Vagina (tissue), 2 donors: ENCODE data around the gene TIAM2. TPM values are rescaled to one million over a fixed set of nuclear protein-coding genes. Genes with fewer than 3 reads are reported as not detected.

ENCODE experiments used
- DNase-seq, 2 donors: peaks; one replicate each; pipeline ENCODE4 v3.0.0-alpha.2; 2017; ENCODE audit errors: extremely low spot score in 2 of 2
- H3K27ac ChIP-seq: fragments of 200-600 bp; sonication (generic); one replicate; pipeline ENCODE4 v1.5.1; 2019
- H3K27me3 ChIP-seq: fragments of 200-600 bp; sonication (generic); one replicate; pipeline ENCODE4 v1.5.1; 2019
- H3K36me3 ChIP-seq, 2 donors: fragments of 200-600 bp; sonication (generic); one replicate each; pipeline ENCODE4 v1.5.1; 2017 to 2019
- H3K4me1 ChIP-seq: fragments of 200-600 bp; sonication (generic); one replicate; pipeline ENCODE4 v1.5.1; 2019
- H3K4me3 ChIP-seq, 2 donors: fragments of 200-600 bp; sonication (generic); 1 replicate in 1 of 2; 2 replicates in 1 of 2; pipeline ENCODE4 v1.5.1; 2016 to 2019
- H3K9me3 ChIP-seq: fragments of 200-600 bp; sonication (generic); one replicate; pipeline ENCODE4 v1.5.1; 2019
- CTCF ChIP-seq, 3 experiments: fragments of 450-650 bp in 2 of 3; fragments of 200-600 bp in 1 of 3; sonication (generic) in 1 of 3; IDR thresholded peaks; one replicate each; pipeline ENCODE4 v1.5.1; 2017 to 2019; ENCODE audit warnings: antibody characterized with exemption in 3 of 3, mild to moderate bottlenecking in 2 of 3, moderate library complexity in 2 of 3
- POLR2A ChIP-seq, 2 donors: fragments of 450-650 bp; IDR thresholded peaks; one replicate each; pipeline ENCODE4 v1.6.1; 2017; ENCODE audit warnings: antibody characterized with exemption in 2 of 2, mild to moderate bottlenecking in 2 of 2, moderate library complexity in 2 of 2
- POLR2AphosphoS5 ChIP-seq, 2 donors: sonication (generic); formaldehyde crosslinking; IDR thresholded peaks; one replicate each; pipeline ENCODE4 v1.9.0; 2017; ENCODE audit warnings: antibody characterized with exemption in 2 of 2, mild to moderate bottlenecking in 2 of 2, low read depth in 1 of 2; ENCODE audit not compliant: insufficient read depth in 1 of 2
- intact Hi-C: fragments of 100-400 bp; cut with DNase I; formaldehyde crosslinking; loops from one replicate; pipeline ENCODE4 v1.15.1; 2023
- total RNA-seq: library from RNA; depleted of rRNA; stranded (reverse); fragments of >200 nt; gene quantifications from one replicate; pipeline ENCODE4 v1.2.3, GENCODE V29; 2016

Gene TIAM2
- total RNA-seq, 1 donor from 2014 or later: 11.5 TPM

- Histone ChIP-seq H3K36me3 (no peaks in the 10 kb centered on the region), H3K9me3 (no peaks in the 10 kb centered on the region), H3K4me3 (no peak overlapping the region), H3K27ac (no peak overlapping the region), H3K4me1 (peaks cover 12% of the 10 kb centered on the region), H3K27me3 (no peaks in the 10 kb centered on the region)
- DNase-seq: no peak
- intact Hi-C loops: no loop called here
- TF ChIP-seq CTCF (IDR thresholded peaks at IDR 0.05) (no peak), POLR2AphosphoS5 (IDR thresholded peaks at IDR 0.05; ENCODE audit: insufficient read depth in 1 of 2, low read depth in 1 of 2) (no peak), POLR2A (IDR thresholded peaks at IDR 0.05) (no peak)
Observed at GRCh38 chr6:155196911-155197310, 201.8 kb downstream of the TIAM2 start.

- intact Hi-C loops: no loop called here
- H3K27ac ChIP-seq: no peak overlapping the region
- no peak overlapping the region for H3K4me3 ChIP-seq
- no peak for TF ChIP-seq POLR2AphosphoS5 (IDR thresholded peaks at IDR 0.05; ENCODE audit: insufficient read depth in 1 of 2, low read depth in 1 of 2)
- TF ChIP-seq CTCF (IDR thresholded peaks at IDR 0.05): no peak
- no peak for TF ChIP-seq POLR2A (IDR thresholded peaks at IDR 0.05)
- H3K36me3 ChIP-seq: no peaks in the 10 kb centered on the region
- DNase-seq: no peak
- no peaks in the 10 kb centered on the region for H3K27me3 ChIP-seq
- H3K4me1 ChIP-seq: peaks cover 18% of the 10 kb centered on the region
- H3K9me3 ChIP-seq: no peaks in the 10 kb centered on the region
Observed at GRCh38 chr6:155197932-155198331, 202.8 kb downstream of the TIAM2 start.

- H3K27me3 ChIP-seq: no peaks in the 10 kb centered on the region
- H3K4me1 ChIP-seq: peaks cover 18% of the 10 kb centered on the region
- H3K9me3 ChIP-seq: no peaks in the 10 kb centered on the region
- intact Hi-C loops: no loop called here
- TF ChIP-seq POLR2AphosphoS5 (IDR thresholded peaks at IDR 0.05; ENCODE audit: insufficient read depth in 1 of 2, low read depth in 1 of 2): no peak
- TF ChIP-seq POLR2A (IDR thresholded peaks at IDR 0.05): no peak
- no peak for TF ChIP-seq CTCF (IDR thresholded peaks at IDR 0.05)
- no peak for DNase-seq
- no peak overlapping the region for H3K27ac ChIP-seq
- no peak overlapping the region for H3K4me3 ChIP-seq
- no peaks in the 10 kb centered on the region for H3K36me3 ChIP-seq
Observed at GRCh38 chr6:155200012-155200411, 204.9 kb downstream of the TIAM2 start.

- intact Hi-C loops: no loop called here
- Histone ChIP-seq H3K9me3 (no peaks in the 10 kb centered on the region), H3K4me1 (peaks cover 18% of the 10 kb centered on the region), H3K27ac (no peak overlapping the region), H3K4me3 (no peak overlapping the region), H3K27me3 (no peaks in the 10 kb centered on the region), H3K36me3 (no peaks in the 10 kb centered on the region)
- no peak for DNase-seq
- TF ChIP-seq CTCF (IDR thresholded peaks at IDR 0.05) (no peak), POLR2AphosphoS5 (IDR thresholded peaks at IDR 0.05; ENCODE audit: insufficient read depth in 1 of 2, low read depth in 1 of 2) (no peak)
Observed at GRCh38 chr6:155201461-155202226, 206.5 kb downstream of the TIAM2 start.

GRCh38 chr6:155207223-155207622 is 212.1 kb downstream of the TIAM2 start:
- Histone ChIP-seq H3K9me3 (no peaks in the 10 kb centered on the region), H3K36me3 (no peaks in the 10 kb centered on the region), H3K4me3 (no peak overlapping the region), H3K4me1 (peaks cover 3% of the 10 kb centered on the region), H3K27ac (no peak overlapping the region), H3K27me3 (no peaks in the 10 kb centered on the region)
- intact Hi-C loops: no loop called here
- no peak for TF ChIP-seq POLR2AphosphoS5 (IDR thresholded peaks at IDR 0.05; ENCODE audit: insufficient read depth in 1 of 2, low read depth in 1 of 2)
- TF ChIP-seq POLR2A (IDR thresholded peaks at IDR 0.05): no peak
- DNase-seq: no peak
